GM12878 (cell line): ENCODE results near the gene RPL7A. TPM values are rescaled to one million over a fixed set of nuclear protein-coding genes. Genes with fewer than 3 reads are reported as not detected.
A peak's percentile ranks its signal among the peaks of the same experiment; 100 is the strongest.

Experiments used
- ATAC-seq: fragments of 200-7000 bp; cut with Tn5 transposase; 3 replicates; pipeline ENCODE4 v1.9.1; 2020; ENCODE audit warnings: mild to moderate bottlenecking, moderate library complexity
- BruUV-seq: library from RNA; stranded (reverse); fragments of 400-500 nt; replicated peaks from 2 replicates; lab custom pipeline; 2021; lab: Mats Ljungman, UMichigan
- CTCF ChIA-PET: fragments of 300-600 bp; sonication (Branson Sonifier 250); formaldehyde crosslinking; extraction: SDS; loops from one replicate; lab custom pipeline; 2021; ENCODE audit warnings: inconsistent platforms; lab: Yijun Ruan, JAX
- POLR2A ChIA-PET: fragments of 350-600 bp; formaldehyde crosslinking; extraction: SDS; loops from one replicate; lab custom pipeline; 2021; ENCODE audit warnings: inconsistent platforms; lab: Charles Lee
- RAD21 ChIA-PET: fragments of 300-600 bp; sonication (Branson Sonifier 250); formaldehyde crosslinking; loops from one replicate; lab custom pipeline; 2023; ENCODE audit warnings: antibody characterized with exemption; ENCODE audit not compliant: unreplicated experiment; lab: Charles Lee
- SMC1A ChIA-PET: fragments of 300-600 bp; sonication (Branson Sonifier 250); formaldehyde crosslinking; loops from one replicate; lab custom pipeline; 2023; ENCODE audit not compliant: unreplicated experiment, uncharacterized antibody; lab: Charles Lee
- DNase-seq: peaks from one replicate; pipeline ENCODE4 v3.0.0-alpha.2; 2011; ENCODE audit warnings: low read depth, low spot score
- FAIRE-seq: peaks from 3 replicates; lab custom pipeline; 2011; peaks lifted over from hg19 to GRCh38; lab: Jason Lieb, UNC
- H2AFZ ChIP-seq: 2 replicates; pipeline ENCODE4 v1.6.0; 2011; ENCODE audit warnings: low read depth, low read length, control low read depth; ENCODE audit not compliant: control insufficient read depth
- H3K27ac ChIP-seq: 2 replicates; pipeline ENCODE4 v1.5.1; 2011; ENCODE audit warnings: control low read depth; ENCODE audit not compliant: control insufficient read depth, insufficient read depth
- H3K27me3 ChIP-seq, 2 experiments: replicated peaks in 1 of 2; 2 replicates each; pipeline versions ENCODE4 v1.6.0 to v1.6.1; 2011; ENCODE audit warnings: low read length in 1 of 2; ENCODE audit not compliant: control insufficient read depth in 2 of 2, insufficient read depth in 2 of 2
- H3K36me3 ChIP-seq, 2 experiments: 2 replicates each; pipeline ENCODE4 v1.5.1; 2011; ENCODE audit warnings: low read length in 1 of 2; ENCODE audit not compliant: control insufficient read depth in 2 of 2, insufficient read depth in 2 of 2
- H3K4me1 ChIP-seq: 2 replicates; pipeline ENCODE4 v1.6.1; 2011; ENCODE audit warnings: mild to moderate bottlenecking, low read length, moderate library complexity, mixed read lengths; ENCODE audit not compliant: control insufficient read depth, insufficient read depth
- H3K4me2 ChIP-seq: 2 replicates; pipeline ENCODE4 v1.6.0; 2011; ENCODE audit warnings: control low read depth; ENCODE audit not compliant: control insufficient read depth, insufficient read depth
- H3K4me3 ChIP-seq: fragments of 200-600 bp; sonication (generic); 2 replicates; pipeline ENCODE4 v1.5.1; 2016
- H3K79me2 ChIP-seq: 2 replicates; pipeline ENCODE4 v1.6.0; 2011; ENCODE audit warnings: low read length; ENCODE audit not compliant: control insufficient read depth, insufficient read depth
- H3K9ac ChIP-seq: 2 replicates; pipeline ENCODE4 v1.8.0; 2011; ENCODE audit warnings: low read length, control low read depth, mixed read lengths; ENCODE audit not compliant: control insufficient read depth, insufficient read depth
- H3K9me3 ChIP-seq: replicated peaks from 3 replicates; pipeline ENCODE4 v1.5.1; 2011; ENCODE audit warnings: mild to moderate bottlenecking, low read length; ENCODE audit not compliant: control insufficient read depth, insufficient read depth
- H4K20me1 ChIP-seq: 2 replicates; pipeline ENCODE4 v1.6.0; 2011; ENCODE audit not compliant: control insufficient read depth, insufficient read depth
- GABPA ChIP-seq: IDR thresholded peaks from 2 replicates; pipeline ENCODE4 v1.6.1; 2014; ENCODE audit warnings: antibody characterized with exemption, low read depth, mild to moderate bottlenecking, inconsistent platforms
- LARP7 ChIP-seq: fragments of 450-650 bp; IDR thresholded peaks from 2 replicates; pipeline ENCODE4 v1.6.1; 2017; ENCODE audit warnings: mild to moderate bottlenecking
- RAD21 ChIP-seq: IDR thresholded peaks from 2 replicates; pipeline ENCODE4 v1.6.1; 2011; ENCODE audit warnings: mild to moderate bottlenecking, low read depth, low read length, moderate library complexity; ENCODE audit not compliant: insufficient read depth
- SMC3 ChIP-seq: IDR thresholded peaks from 2 replicates; pipeline ENCODE4 v1.6.1; 2011; ENCODE audit warnings: low read length, improper control_type of control experiment, borderline replicate concordance
- ZNF384 ChIP-seq: IDR thresholded peaks from 2 replicates; pipeline ENCODE4 v1.6.1; 2012; ENCODE audit warnings: low read depth, mild to moderate bottlenecking, low read length, improper control_type of control experiment, borderline replicate concordance
- WGBS: methylation state at CpG from one replicate; pipeline ENCODE4 v1.1.6; 2016; ENCODE audit warnings: low lambda C conversion rate; ENCODE audit not compliant: insufficient replicate concordance, insufficient coverage; ENCODE audit errors: missing lambda C conversion rate; 5-methylcytosine and 5-hydroxymethylcytosine counted together
- in situ Hi-C: fragments of 300-500 bp; cut with MboI; formaldehyde crosslinking; loops from 9 replicates; pipeline ENCODE4 v1.14.3; 2018; ENCODE audit warnings: mixed read lengths
- intact Hi-C: fragments of 100-400 bp; cut with micrococcal nuclease; formaldehyde crosslinking; loops from one replicate; pipeline ENCODE4 v1.14.2; 2022; ENCODE audit not compliant: unreplicated experiment
- polyA plus RNA-seq, 11 experiments: library from polyadenylated mRNA; depleted of rRNA in 4 of 11; unstranded in 6 of 11; stranded (reverse) in 5 of 11; fragments of >200 nt; fragmentation: Nextera tagmentation in 4 of 11; fragmentation: Illumina TruSeq in 1 of 11; extraction: Ambion mirVana in 4 of 11; extraction: Trizol in 1 of 11; gene quantifications; 1 replicate in 1 of 11; 2 replicates in 10 of 11; pipeline versions ENCODE4 v1.2.1 to v1.2.3, GENCODE V29; 2011 to 2016; ENCODE audit warnings: inconsistent platforms in 2 of 11, missing spikeins in 2 of 11, low read depth in 1 of 11
- total RNA-seq, 4 experiments: library from RNA; depleted of rRNA in 3 of 4; stranded (reverse); fragments of >200 nt in 3 of 4; fragmentation: Illumina TruSeq in 1 of 4; extraction: Trizol in 1 of 4; gene quantifications; 2 replicates each; pipeline versions ENCODE4 v1.2.1 to v1.2.3, GENCODE V29; 2013 to 2021
- TF ChIP-seq, protein P1 (sequence below), 3 experiments: IDR thresholded peaks in 2 of 3; conservative IDR thresholded peaks in 1 of 3; 2 replicates each; pipeline ENCODE4 v1.5.1; 2011; ENCODE audit warnings: low read depth in 3 of 3, low read length in 3 of 3, mild to moderate bottlenecking in 3 of 3, control low read depth in 2 of 3, moderate library complexity in 2 of 3, inconsistent platforms in 1 of 3, mixed read lengths in 1 of 3; ENCODE audit not compliant: control insufficient read depth in 2 of 3, insufficient read depth in 1 of 3; ENCODE audit errors: extremely low read depth in 1 of 3

Gene RPL7A
- total and polyA plus RNA-seq, 10 of the 15 experiments (the other 5 are each of a cell fraction or from before 2014, with no cell fraction given), result 917 to 5,193 (median 3,326) TPM

DNA sequence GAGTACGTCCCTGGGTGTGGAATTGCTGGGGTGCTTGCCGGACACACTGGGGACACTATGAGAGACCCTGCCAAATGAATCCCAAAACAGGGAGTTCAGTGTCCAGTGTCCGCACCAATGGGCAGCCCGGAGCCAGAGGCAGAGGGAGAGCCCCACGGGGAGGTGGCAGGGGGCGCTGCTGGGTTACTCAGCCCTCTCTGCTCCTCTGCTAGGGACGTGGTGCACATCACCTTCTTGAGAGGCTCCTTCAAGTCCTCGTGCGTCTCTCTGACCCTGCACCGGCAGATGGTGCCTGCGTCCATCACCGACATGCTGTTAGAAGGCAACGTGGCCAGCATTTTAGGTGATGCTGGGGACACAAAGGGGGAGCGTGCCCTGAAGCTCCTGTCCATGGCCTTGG, 48.9 kb downstream of the RPL7A start:
- H3K4me2 ChIP-seq, result no peak overlapping the region
- ChIA-PET RAD21 (no interaction called here), CTCF (interaction anchor here (0.6 to 3.2 kb wide), 2 partner anchors 41 to 326 kb away, joined by 5 to 13 read pairs; no protein-coding TSS in a partner anchor), SMC1A (no interaction called here), POLR2A (no interaction called here)
- H3K4me1 ChIP-seq, result no peaks in the 10 kb centered on the region
- no peaks in the 10 kb centered on the region for H3K27me3 ChIP-seq
- no peak overlapping the region for H3K27ac ChIP-seq
- H3K9me3 ChIP-seq, result no peaks in the 10 kb centered on the region
- no peak overlapping the region for H3K4me3 ChIP-seq
- in situ Hi-C loops, result no loop called here
- FAIRE-seq (no peak), ATAC-seq (peak; percentile 63), DNase-seq (no peak)
- no peaks in the 10 kb centered on the region for H3K79me2 ChIP-seq
- TF ChIP-seq LARP7 (no peak), SMC3 (peak; percentile 11; the same call in 1 of the 2 replicates), RAD21 (0 out of 2 replicates have a peak, but pooled peaks have one; percentile 9), ZNF384 (no peak), GABPA (no peak)
- TF ChIP-seq, protein P1, sequence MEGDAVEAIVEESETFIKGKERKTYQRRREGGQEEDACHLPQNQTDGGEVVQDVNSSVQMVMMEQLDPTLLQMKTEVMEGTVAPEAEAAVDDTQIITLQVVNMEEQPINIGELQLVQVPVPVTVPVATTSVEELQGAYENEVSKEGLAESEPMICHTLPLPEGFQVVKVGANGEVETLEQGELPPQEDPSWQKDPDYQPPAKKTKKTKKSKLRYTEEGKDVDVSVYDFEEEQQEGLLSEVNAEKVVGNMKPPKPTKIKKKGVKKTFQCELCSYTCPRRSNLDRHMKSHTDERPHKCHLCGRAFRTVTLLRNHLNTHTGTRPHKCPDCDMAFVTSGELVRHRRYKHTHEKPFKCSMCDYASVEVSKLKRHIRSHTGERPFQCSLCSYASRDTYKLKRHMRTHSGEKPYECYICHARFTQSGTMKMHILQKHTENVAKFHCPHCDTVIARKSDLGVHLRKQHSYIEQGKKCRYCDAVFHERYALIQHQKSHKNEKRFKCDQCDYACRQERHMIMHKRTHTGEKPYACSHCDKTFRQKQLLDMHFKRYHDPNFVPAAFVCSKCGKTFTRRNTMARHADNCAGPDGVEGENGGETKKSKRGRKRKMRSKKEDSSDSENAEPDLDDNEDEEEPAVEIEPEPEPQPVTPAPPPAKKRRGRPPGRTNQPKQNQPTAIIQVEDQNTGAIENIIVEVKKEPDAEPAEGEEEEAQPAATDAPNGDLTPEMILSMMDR (IDR thresholded peaks at IDR 0.05 in 2 of 3, conservative IDR thresholded peaks at IDR 0.05 in 1 of 3; ENCODE audit: control insufficient read depth in 2 of 3, extremely low read depth in 1 of 3, insufficient read depth in 1 of 3, low read depth in 3 of 3, low read length in 3 of 3), result peak; percentile 4 to 33 (median 27); a peak in 2 of 6 replicates
- no peaks in the 10 kb centered on the region for H4K20me1 ChIP-seq
- intact Hi-C loops, result no loop called here
- no TSS peak for BruUV-seq
- WGBS, result 48% methylated on average over 14 of the region's 14 CpGs
- H3K36me3 ChIP-seq, result no peaks in the 10 kb centered on the region; a peak in 1 of 4 replicates
- no peak overlapping the region for H2AFZ ChIP-seq
- H3K9ac ChIP-seq, result no peak overlapping the region
